GM19467 (cell line): ENCODE data around the gene PSMB7.

Experiments used
- ATAC-seq: cut with Tn5 transposase; IDR thresholded peaks from one replicate; pipeline ENCODE4 v1.9.1; 2021; ENCODE audit warnings: mild to moderate bottlenecking, moderate library complexity; ENCODE audit not compliant: unreplicated experiment

Gene PSMB7

DNA sequence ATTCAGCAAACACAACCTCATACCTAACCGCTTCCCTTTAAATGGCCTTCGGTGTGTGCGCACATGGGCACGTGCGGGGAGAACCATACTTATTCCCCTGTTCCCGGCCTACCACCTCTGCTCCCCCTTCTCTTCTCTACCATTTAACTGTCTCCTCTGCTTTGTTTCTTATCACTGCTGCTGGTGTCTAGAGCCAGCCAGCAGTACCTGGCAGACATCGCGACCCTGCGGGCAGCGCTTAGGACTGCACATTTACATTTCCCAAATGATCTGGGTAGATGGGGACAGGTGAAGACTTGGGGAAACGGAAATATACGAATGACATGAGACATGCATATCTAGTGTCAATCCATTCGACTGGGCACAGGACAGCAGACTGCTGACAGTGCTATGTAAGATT is 56.6 kb downstream of the PSMB7 start:
- ATAC-seq = no peak

- no peak for ATAC-seq
Observed at GRCh38 chr9:124357721-124358361, 57.4 kb downstream of the PSMB7 start.

DNA sequence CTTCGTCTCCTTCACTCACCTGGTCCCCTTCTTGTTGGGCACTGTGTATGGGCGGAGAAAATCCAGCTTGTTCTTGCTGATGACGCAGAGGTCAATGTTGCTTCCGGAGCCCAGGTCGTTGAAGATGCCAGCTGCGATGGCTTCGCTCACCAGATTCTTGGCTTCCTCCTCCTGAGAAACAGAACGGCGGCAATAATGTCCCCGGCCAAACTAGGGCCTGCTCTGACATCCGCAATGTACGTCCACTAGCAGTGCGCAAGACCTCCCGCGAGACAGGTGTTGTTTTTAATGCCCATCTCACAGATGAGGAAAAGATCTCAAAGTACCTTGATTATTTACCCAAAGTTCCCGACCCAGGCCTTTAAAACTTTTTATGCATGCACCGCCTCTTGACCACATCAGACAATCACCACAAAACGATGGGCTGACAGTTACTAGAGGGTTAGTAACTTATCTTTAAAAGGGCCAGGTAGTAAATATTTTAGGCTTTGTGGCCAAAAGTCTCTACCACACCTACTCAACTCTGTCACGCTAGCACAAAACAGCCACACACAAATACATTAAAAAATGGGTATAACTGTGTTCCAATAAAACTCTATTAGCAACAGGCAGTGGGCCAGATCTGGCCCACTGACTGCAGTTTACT is 58.4 kb downstream of the PSMB7 start:
- no peak for ATAC-seq

GRCh38 chr9:124355941-124356744 is 59.1 kb downstream of the PSMB7 start:
- no peak for ATAC-seq

DNA sequence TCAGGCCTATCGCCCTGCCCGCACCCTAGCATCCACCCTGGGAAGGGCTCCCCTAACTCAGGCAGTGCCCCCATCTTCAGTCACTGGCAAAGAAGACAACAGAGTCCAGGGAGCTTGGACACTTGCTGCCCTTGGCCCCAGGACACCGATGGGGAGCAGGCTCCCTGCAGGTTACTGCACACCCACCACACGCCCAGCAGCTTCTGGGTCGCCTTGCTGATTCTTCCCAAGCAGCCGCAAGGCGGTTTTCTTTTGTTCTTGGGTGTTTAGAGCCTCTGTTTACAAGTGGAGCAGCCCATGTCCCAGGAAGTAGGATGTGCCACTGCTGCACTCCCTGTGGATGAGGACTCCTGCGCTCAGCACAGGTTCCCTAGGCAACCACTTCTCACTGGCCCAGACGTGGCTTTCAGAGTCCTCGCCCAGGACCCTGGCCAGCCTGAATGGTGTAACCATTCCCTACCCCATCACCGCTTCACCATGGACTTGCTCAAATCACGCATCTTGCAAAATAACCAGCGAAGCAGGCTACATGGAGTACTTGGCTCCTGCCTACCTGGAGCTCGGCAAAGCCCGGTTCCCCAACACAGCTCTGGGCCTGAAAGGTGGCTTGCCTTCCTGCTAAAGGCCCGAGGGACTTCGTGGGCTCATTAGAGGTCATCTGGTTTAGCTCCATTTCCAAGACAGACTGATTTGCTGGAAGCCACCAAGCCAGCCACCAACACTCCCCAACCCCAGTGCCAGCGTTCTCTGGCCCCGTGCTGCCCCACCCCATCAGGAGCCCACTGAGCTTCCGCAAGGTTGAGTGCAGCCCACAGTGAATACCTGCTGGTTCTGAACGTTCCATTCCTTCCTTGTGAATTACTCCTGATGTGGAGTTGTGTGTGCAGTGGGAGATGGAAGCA is 60.0 kb downstream of the PSMB7 start:
- ATAC-seq = no peak

- no peak for ATAC-seq
Observed at GRCh38 chr9:124354346-124355038, 60.8 kb downstream of the PSMB7 start.

DNA sequence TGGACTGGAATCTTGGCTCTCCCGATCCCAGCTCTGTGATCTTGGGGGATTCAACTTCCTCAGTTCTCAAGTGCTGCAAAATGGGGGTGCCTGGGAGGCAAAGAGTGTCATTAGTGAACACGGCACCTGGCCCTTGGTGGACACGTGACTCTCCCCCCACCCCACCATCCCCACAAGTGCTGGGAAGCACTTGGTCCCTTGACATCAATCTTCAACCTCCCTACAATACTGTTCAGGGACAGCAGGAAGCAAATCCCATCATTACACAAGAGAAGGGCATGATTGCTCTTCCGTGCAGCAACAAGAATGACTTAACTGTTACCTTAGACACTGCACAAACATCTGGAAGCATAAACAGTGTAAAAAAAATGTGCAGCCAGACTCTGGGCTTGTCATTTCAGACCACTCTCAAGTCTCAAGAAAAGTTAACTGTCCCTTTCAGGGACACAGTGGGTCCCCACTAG is 61.4 kb downstream of the PSMB7 start:
- ATAC-seq = no peak

DNA sequence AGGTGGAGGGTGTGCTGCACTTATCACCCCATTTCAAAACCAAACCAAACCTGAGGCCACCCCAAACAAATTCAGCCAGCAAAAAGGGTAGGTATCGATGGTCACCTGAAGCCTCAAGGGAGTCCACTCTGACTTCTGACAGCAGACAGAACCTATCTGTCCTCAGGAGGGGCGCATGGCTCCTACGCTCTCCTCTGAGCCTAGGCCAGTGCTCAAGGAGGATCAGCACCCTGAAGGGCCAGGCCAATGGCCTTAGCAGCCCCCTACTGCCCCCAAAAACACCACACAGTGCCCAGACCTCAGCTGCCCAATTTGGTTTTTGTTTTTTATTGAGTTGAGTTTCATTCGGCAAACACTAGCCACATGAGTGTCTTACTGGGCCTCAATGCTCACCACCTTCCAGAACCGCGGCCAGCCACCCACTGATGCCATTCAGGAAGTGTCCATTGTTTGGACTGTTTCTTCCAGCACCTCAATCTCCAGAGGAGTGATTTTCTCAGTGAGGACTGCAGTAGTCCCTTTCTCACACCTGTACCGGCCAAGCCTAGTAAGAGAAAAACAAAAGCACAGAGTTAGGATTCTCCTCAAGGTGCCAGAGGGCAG is 62.0 kb downstream of the PSMB7 start:
- no peak for ATAC-seq

GRCh38 chr9:124352616-124353015 is 62.6 kb downstream of the PSMB7 start:
- no peak for ATAC-seq

DNA sequence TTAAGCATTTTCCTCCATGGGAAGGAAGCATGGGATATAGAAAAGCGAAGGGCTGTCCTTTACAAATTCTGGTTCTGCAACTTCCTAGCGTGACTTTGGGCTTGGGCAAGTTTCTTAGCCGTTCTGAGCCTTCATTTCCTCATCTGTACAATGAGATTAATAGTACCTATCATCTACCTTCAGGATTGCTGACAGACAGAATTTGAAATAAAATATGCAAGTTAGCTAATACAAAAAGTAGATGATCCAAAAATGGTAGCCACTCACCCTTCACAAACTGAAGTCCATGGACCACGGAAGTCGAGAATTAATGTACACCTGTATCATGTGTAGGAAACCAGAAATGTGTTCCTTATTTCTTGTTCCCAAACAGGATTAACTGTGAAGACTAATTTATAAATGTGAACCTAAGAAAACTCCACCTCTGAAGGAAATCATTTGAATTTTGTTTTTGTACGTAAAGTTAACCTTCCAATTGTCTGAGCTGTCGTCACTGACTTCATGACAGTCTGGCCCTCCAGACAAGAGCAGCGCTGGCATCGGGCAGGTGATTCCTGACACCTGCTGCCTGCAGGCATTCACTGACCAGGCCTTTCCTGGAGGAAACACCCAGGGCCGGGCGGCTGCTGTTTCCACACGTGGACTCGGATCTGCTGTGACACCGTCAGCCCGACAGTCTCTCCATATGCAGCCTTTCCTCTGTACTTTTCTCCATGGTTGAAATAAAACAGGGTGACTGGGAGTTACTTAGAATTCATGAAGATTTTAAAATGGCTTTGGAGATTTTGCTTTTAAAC is 63.4 kb downstream of the PSMB7 start:
- no peak for ATAC-seq

DNA sequence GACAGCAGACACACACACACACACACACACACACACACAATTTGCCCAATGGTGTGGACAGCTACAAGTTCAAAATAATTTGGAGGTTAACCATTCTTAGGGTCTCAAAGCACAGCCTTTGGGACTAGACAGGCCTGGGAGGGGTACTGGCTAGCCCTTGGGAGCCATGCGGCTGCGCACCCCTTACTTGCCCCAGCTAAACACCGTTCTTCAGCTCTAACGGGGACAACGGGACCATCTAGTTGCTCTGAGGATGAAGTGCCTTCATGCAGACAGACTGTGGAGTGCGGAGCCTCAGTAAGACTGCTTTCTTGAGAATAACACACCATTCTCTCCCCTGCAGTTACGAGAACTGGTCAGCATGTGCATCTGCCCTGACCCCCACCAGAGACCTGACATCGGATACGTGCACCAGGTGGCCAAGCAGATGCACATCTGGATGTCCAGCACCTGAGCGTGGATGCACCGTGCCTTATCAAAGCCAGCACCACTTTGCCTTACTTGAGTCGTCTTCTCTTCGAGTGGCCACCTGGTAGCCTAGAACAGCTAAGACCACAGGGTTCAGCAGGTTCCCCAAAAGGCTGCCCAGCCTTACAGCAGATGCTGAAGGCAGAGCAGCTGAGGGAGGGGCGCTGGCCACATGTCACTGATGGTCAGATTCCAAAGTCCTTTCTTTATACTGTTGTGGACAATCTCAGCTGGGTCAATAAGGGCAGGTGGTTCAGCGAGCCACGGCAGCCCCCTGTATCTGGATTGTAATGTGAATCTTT is 64.6 kb downstream of the PSMB7 start:
- ATAC-seq = no peak

- ATAC-seq = no peak
Observed at GRCh38 chr9:124349675-124350493, 65.4 kb downstream of the PSMB7 start.

- ATAC-seq = no peak
Observed at GRCh38 chr9:124349267-124349666, 66.0 kb downstream of the PSMB7 start.

GRCh38 chr9:124348831-124349230 is 66.4 kb downstream of the PSMB7 start:
- no peak for ATAC-seq

DNA sequence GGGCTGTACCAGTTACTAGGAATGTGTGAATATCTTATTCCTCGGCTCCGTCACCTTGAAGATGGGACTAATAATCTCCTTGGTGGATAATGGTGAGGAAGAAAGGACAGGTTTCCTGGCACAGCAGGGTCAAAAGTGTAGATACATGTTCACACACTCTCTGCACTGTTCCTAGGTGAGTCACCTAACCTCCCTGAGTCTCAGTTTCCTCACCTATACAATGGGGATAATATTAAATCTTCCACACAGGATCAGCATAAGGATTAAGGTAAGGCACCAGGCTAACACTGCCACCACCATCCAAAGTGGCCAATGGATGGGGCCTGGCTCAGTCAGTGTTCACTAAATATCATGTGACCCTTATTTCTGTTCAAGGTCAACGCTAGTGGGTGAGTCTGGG is 66.9 kb downstream of the PSMB7 start:
- no peak for ATAC-seq

DNA sequence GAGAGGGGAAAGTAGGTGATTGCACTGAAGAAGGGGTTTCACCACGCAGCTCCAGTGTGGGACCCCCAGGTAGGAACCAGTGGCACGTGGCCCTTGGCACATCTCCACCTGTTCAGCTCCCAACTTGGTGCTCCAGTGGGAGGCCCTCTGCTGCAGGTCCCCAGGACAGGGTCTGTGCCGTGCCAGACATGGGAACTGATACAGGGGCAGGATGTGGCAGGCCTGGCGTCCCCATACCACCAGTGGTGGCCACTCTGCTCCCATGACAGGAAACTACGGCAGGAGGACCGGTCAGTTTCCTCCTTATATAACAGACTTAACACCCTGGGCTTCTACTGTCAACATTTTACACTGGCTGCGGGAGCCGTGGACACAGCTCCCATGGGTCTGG is 67.3 kb downstream of the PSMB7 start:
- no peak for ATAC-seq

DNA sequence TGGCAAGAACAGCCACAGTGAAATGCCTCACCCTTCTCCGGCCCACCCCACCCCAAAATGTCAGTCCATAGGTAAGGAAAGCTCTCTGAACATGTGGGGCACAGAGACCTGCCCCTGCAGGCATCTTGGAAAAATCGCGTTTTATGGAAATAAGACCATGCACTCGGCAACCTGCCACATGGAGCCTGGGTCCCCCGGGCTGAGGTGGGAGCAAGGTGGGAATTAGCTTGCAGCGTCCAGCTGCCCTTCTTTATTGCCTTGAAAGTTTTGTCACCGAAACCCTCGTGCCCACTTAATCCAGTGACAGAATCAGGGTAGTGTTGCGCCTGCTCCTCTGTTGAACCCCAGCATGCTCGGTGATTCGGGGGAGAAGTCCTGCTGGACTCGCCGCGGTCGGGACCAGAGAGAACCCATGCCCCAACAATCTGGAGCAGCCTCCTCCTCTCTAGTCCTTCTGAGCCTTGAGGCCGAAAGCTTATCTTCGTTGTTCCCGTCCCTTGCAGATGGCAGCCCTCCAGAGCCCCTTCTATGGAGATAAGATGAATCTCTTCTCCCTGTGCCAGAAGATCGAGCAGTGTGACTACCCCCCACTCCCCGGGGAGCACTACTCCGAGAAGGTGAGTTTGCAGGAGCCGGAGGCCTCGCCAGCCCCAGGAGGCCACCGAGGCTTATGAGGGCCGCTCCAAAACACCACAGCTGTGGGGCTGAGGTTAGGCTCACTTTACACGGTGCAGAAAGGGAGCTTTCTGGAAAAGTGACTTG is 67.9 kb downstream of the PSMB7 start:
- no peak for ATAC-seq
